Heart right ventricle (tissue), 16 donors: ENCODE data around the gene NUPR2. TPM values are rescaled to one million over a fixed set of nuclear protein-coding genes. Genes with fewer than 3 reads are reported as not detected.
"Not testable (repeated sequence)": the region's sequence is repeated elsewhere in the genome, so short reads cannot be mapped to it uniquely, and the experiment has no call there.

Experiments
- ATAC-seq, 8 donors: fragments of 200-7000 bp; cut with Tn5 transposase; one replicate each; pipeline ENCODE4 v1.9.1; 2020; ENCODE audit warnings: mild to moderate bottlenecking in 8 of 8, moderate library complexity in 8 of 8, moderate number of reproducible peaks in 1 of 8
- DNase-seq, 2 donors: peaks; one replicate each; pipeline ENCODE4 v3.0.0-alpha.2; 2020
- H3K27ac ChIP-seq, 10 donors: fragments of 200-600 bp; sonication (generic) in 2 of 10; one replicate each; pipeline versions ENCODE4 v1.5.0 to v1.8.0; 2020 to 2022; ENCODE audit warnings: mild to moderate bottlenecking in 3 of 10
- H3K27me3 ChIP-seq, 7 donors: fragments of 200-600 bp; one replicate each; pipeline ENCODE4 v1.8.0; 2021 to 2022; ENCODE audit warnings: mild to moderate bottlenecking in 2 of 7
- H3K36me3 ChIP-seq, 9 donors: fragments of 200-600 bp; sonication (generic) in 1 of 9; one replicate each; pipeline versions ENCODE4 v1.5.0 to v1.8.0; 2020 to 2022; ENCODE audit warnings: mild to moderate bottlenecking in 2 of 9
- H3K4me1 ChIP-seq, 9 donors: fragments of 200-600 bp; sonication (generic) in 1 of 9; one replicate each; pipeline versions ENCODE4 v1.5.0 to v1.8.0; 2020 to 2022; ENCODE audit warnings: mild to moderate bottlenecking in 4 of 9
- H3K4me3 ChIP-seq, 10 donors: fragments of 200-600 bp; sonication (generic) in 2 of 10; one replicate each; pipeline versions ENCODE4 v1.5.0 to v1.8.0; 2020 to 2022; ENCODE audit warnings: mild to moderate bottlenecking in 7 of 10, moderate library complexity in 2 of 10
- H3K9me3 ChIP-seq, 11 donors: fragments of 200-600 bp in 10 of 11; sonication (generic) in 2 of 11; one replicate each; pipeline versions ENCODE4 v1.5.0 to v1.8.0; 2013 to 2022; ENCODE audit warnings: mild to moderate bottlenecking in 2 of 11, control low read depth in 1 of 11, moderate library complexity in 1 of 11
- CTCF ChIP-seq, 9 donors: fragments of 200-600 bp; sonication (generic) in 2 of 9; IDR thresholded peaks; one replicate each; pipeline versions ENCODE4 v1.5.0 to v1.8.0; 2021 to 2022; ENCODE audit warnings: antibody characterized with exemption in 9 of 9, mild to moderate bottlenecking in 5 of 9, moderate library complexity in 1 of 9
- WGBS, 2 donors: extraction: QIAGEN DNeasy Blood & Tissue Kit; methylation state at CpG; one replicate each; pipeline ENCODE4 v1.1.7; 2013; ENCODE audit warnings: inconsistent platforms in 1 of 2; 5-methylcytosine and 5-hydroxymethylcytosine counted together
- intact Hi-C, 10 donors: fragments of 100-400 bp; cut with DNase I; formaldehyde crosslinking; loops; one replicate each; pipeline versions ENCODE4 v1.11.1 to v1.14.2; 2022
- long read RNA-seq, 3 donors: library from polyadenylated mRNA; unstranded; transcript quantifications; one replicate each; pipeline ENCODE4 v2.0.0, GENCODE V29; 2020 to 2021
- polyA plus RNA-seq, 2 donors: library from polyadenylated mRNA; stranded (reverse); fragments of 200-250 nt; gene quantifications; one replicate each; pipeline ENCODE4 v1.2.3, GENCODE V29; 2013
- total RNA-seq, 10 donors: library from RNA; stranded (reverse); fragmentation: NEBNext Ultra II Directional in 3 of 10; extraction: Animal tissue kit (Norgen Biotek cat#: 25700) in 3 of 10; gene quantifications; one replicate each; pipeline versions ENCODE4 v1.2.1 to v1.2.4, GENCODE V29; 2021 to 2023
- donor health status: Arrhythmogenic right ventricular cardiomyopathy.
- donor health status: ischemic (EF 13 %, LVEDD 7.1; RV severe dilation, severe dysfunction).
- donor health status: healthy with polysubstance abuse.
- donor health status: DM: no; HTN: yes; CAD: no.
- donor health status: DM: no; HTN: no; CAD: no.
- donor health status: ischemic (EF 25% LVEDD 6.9; RV normal size, moderate dysfunction).
- donor health status: ischemic (EF 25% LVEDD 5.7; RV mildly dilated, moderate dysfunction).
- donor health status: healthy.
- donor health status: DM: yes; HTN: yes; CAD: no.
- donor health status: Ischemic cardiomyopathy.
- donor health status: ischemic (EF 35%, LVEDD 5.7; RV mildly dilated, moderate dysfunction).
- donor health status: nonischemic (EF 11% LVEDD 7.7; RV severe dilation, severe dysfunction).
- donor health status: DM: yes; HTN: yes; CAD: no.
- donor health status: PGD.
- donor health status: ischemic (EF 29% LVEDD 5.4; RV normal size, mild dysfunction).
- donor health status: nonischemic (EF 23%, LVEDD 6.1; RV moderate dilation, normal function).

NUPR2 gene
- not detected for total RNA-seq
- polyA plus RNA-seq: not detected
- long read RNA-seq, donor 1: 0 reads
- long read RNA-seq, donor 2: 0 reads
- long read RNA-seq, donor 3: 0 reads

- WGBS, 2 donors: 4 to 6% methylated on average over 63 to 65 of the region's 65 CpGs
- no peaks in the 10 kb centered on the region for H3K9me3 ChIP-seq
- no peak for TF ChIP-seq CTCF (IDR thresholded peaks at IDR 0.05)
- intact Hi-C loops: no loop called here
- no peak for ATAC-seq
- no peak for DNase-seq
- H3K4me3 ChIP-seq: peak within 1 kb of the TSS in 3 of 10 donors; percentile 5 to 22 (median 9)
- no peak within 1 kb of the TSS for H3K27ac ChIP-seq
- H3K36me3 ChIP-seq: no peaks in the 10 kb centered on the region
- peaks cover 0 to 41% (median 26%) of the 10 kb centered on the region in 7 donors for H3K27me3 ChIP-seq
- peaks cover 0 to 5% (median 0%) of the 10 kb centered on the region in 9 donors for H3K4me1 ChIP-seq
Observed at GRCh38 chr7:56115852-56116538, at the start of gene NUPR2. NUPR2 (minus strand) TSS chr7:56116417; CDS start chr7:56116314, 103 bp downstream.

- 4 to 5% methylated on average over 1 of the region's 1 CpG for WGBS, 2 donors
- intact Hi-C loops: no loop called here
- Histone ChIP-seq H3K27me3 (peaks cover 0 to 5% (median 0%) of the 10 kb centered on the region in 7 donors), H3K9me3 (peaks cover 0 to 27% (median 8%) of the 10 kb centered on the region in 11 donors), H3K4me1 (no peaks in the 10 kb centered on the region), H3K27ac (no peak overlapping the region), H3K4me3 (no peak overlapping the region), H3K36me3 (no peaks in the 10 kb centered on the region)
- no peak for TF ChIP-seq CTCF (IDR thresholded peaks at IDR 0.05)
- DNase-seq (no peak), ATAC-seq (no peak)
Observed at GRCh38 chr7:56157238-56157790, 41.1 kb upstream of the NUPR2 start.

- DNase-seq, H3K36me3 ChIP-seq, H3K27ac ChIP-seq, H3K27me3 ChIP-seq, H3K9me3 ChIP-seq, H3K4me3 ChIP-seq, H3K4me1 ChIP-seq, intact Hi-C loops: not testable (repeated sequence)
- WGBS, 2 donors: 64 to 65% methylated on average over 2 of the region's 2 CpGs
- ATAC-seq: peak in 5 of 8 donors; percentile 42 to 85 (median 55)
Observed at GRCh38 chr7:56131062-56131461, 14.8 kb upstream of the NUPR2 start.

- H3K27me3 ChIP-seq: no peaks in the 10 kb centered on the region
- no peak for TF ChIP-seq CTCF (IDR thresholded peaks at IDR 0.05)
- WGBS, 2 donors: 57 to 59% methylated on average over 7 of the region's 7 CpGs
- ATAC-seq: no peak
- no peaks in the 10 kb centered on the region for H3K36me3 ChIP-seq
- intact Hi-C loops: no loop called here
- no peaks in the 10 kb centered on the region for H3K9me3 ChIP-seq
- H3K27ac ChIP-seq: no peak overlapping the region
- no peaks in the 10 kb centered on the region for H3K4me1 ChIP-seq
- H3K4me3 ChIP-seq: no peak overlapping the region
- no peak for DNase-seq
Observed at GRCh38 chr7:56127241-56127975, 11.2 kb upstream of the NUPR2 start.
